ENCODE measurements around the gene SRRM5. TPM values are rescaled to one million over a fixed set of nuclear protein-coding genes. Genes with fewer than 3 reads are reported as not detected.
A peak's percentile ranks its signal among the peaks of the same experiment; 100 is the strongest.

Gene SRRM5
- total and polyA plus RNA-seq, 2 of the 13 experiments (the other 11 are each of a cell fraction or from before 2014, with no cell fraction given), result 0.11 to 0.16 TPM

GRCh38 chr19:43651758-43652545 is 40.1 kb downstream of the SRRM5 start (continued):
- no peak for TF ChIP-seq CBX2 (IDR thresholded peaks at IDR 0.05; ENCODE audit: low read depth, low read length)
- no peak for TF ChIP-seq CBX2 (CRISPR knock-in tag; IDR thresholded peaks at IDR 0.05; ENCODE audit: low read depth)
- no peak for TF ChIP-seq ZNF251 (CRISPR knock-in tag; IDR thresholded peaks at IDR 0.05)
- TF ChIP-seq, protein P1, sequence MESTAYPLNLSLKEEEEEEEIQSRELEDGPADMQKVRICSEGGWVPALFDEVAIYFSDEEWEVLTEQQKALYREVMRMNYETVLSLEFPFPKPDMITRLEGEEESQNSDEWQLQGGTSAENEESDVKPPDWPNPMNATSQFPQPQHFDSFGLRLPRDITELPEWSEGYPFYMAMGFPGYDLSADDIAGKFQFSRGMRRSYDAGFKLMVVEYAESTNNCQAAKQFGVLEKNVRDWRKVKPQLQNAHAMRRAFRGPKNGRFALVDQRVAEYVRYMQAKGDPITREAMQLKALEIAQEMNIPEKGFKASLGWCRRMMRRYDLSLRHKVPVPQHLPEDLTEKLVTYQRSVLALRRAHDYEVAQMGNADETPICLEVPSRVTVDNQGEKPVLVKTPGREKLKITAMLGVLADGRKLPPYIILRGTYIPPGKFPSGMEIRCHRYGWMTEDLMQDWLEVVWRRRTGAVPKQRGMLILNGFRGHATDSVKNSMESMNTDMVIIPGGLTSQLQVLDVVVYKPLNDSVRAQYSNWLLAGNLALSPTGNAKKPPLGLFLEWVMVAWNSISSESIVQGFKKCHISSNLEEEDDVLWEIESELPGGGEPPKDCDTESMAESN (CRISPR knock-in tag; conservative IDR thresholded peaks at IDR 0.05), result no peak
- peak; percentile 26; the same call in 1 of the 2 replicates for TF ChIP-seq FOSL2 (CRISPR knock-in tag; IDR thresholded peaks at IDR 0.05)
- peak; percentile 72 for TF ChIP-seq ZFY (CRISPR knock-in tag; IDR thresholded peaks at IDR 0.05)
- no peak for TF ChIP-seq MAFK (conservative IDR thresholded peaks at IDR 0.05 in 1 of 2, IDR thresholded peaks at IDR 0.05 in 1 of 2; ENCODE audit: low read length in 2 of 2)
- no peak for TF ChIP-seq SNRNP70 (IDR thresholded peaks at IDR 0.05; ENCODE audit: low read depth, low read length)
- no peak for TF ChIP-seq GABPA (IDR thresholded peaks at IDR 0.05; ENCODE audit: low read depth, low read length)
- peak; percentile 43; the same call in 1 of the 2 replicates for TF ChIP-seq GABPA (CRISPR knock-in tag; IDR thresholded peaks at IDR 0.05; ENCODE audit: low read depth)
- TF ChIP-seq CREB1 (IDR thresholded peaks at IDR 0.05), result no peak
- no peak for TF ChIP-seq CREB1 (CRISPR knock-in tag; IDR thresholded peaks at IDR 0.05)
- TF ChIP-seq PAF1 (CRISPR knock-in tag; IDR thresholded peaks at IDR 0.05), result no peak
- TF ChIP-seq, protein P2, sequence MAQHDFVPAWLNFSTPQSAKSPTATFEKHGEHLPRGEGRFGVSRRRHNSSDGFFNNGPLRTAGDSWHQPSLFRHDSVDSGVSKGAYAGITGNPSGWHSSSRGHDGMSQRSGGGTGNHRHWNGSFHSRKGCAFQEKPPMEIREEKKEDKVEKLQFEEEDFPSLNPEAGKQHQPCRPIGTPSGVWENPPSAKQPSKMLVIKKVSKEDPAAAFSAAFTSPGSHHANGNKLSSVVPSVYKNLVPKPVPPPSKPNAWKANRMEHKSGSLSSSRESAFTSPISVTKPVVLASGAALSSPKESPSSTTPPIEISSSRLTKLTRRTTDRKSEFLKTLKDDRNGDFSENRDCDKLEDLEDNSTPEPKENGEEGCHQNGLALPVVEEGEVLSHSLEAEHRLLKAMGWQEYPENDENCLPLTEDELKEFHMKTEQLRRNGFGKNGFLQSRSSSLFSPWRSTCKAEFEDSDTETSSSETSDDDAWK (CRISPR knock-in tag; IDR thresholded peaks at IDR 0.05), result no peak
- peak; percentile 76; the same call in 1 of the 2 replicates for TF ChIP-seq RXRB (CRISPR knock-in tag; IDR thresholded peaks at IDR 0.05; ENCODE audit: borderline replicate concordance)
- no peak for TF ChIP-seq EHMT2 (IDR thresholded peaks at IDR 0.05; ENCODE audit: borderline replicate concordance, low read depth, low read length)
- TF ChIP-seq ESRRA (CRISPR knock-in tag; IDR thresholded peaks at IDR 0.05; ENCODE audit: low read depth), result no peak
- TF ChIP-seq RXRA (CRISPR knock-in tag; IDR thresholded peaks at IDR 0.05), result peak; percentile 45; the same call in 1 of the 2 replicates
- TF ChIP-seq, protein P3, sequence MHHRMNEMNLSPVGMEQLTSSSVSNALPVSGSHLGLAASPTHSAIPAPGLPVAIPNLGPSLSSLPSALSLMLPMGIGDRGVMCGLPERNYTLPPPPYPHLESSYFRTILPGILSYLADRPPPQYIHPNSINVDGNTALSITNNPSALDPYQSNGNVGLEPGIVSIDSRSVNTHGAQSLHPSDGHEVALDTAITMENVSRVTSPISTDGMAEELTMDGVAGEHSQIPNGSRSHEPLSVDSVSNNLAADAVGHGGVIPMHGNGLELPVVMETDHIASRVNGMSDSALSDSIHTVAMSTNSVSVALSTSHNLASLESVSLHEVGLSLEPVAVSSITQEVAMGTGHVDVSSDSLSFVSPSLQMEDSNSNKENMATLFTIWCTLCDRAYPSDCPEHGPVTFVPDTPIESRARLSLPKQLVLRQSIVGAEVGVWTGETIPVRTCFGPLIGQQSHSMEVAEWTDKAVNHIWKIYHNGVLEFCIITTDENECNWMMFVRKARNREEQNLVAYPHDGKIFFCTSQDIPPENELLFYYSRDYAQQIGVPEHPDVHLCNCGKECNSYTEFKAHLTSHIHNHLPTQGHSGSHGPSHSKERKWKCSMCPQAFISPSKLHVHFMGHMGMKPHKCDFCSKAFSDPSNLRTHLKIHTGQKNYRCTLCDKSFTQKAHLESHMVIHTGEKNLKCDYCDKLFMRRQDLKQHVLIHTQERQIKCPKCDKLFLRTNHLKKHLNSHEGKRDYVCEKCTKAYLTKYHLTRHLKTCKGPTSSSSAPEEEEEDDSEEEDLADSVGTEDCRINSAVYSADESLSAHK (CRISPR knock-in tag; IDR thresholded peaks at IDR 0.05; ENCODE audit: borderline replicate concordance), result no peak
- no peak for TF ChIP-seq E2F2 (CRISPR knock-in tag; IDR thresholded peaks at IDR 0.05; ENCODE audit: borderline replicate concordance)
- TF ChIP-seq MXI1 (IDR thresholded peaks at IDR 0.05; ENCODE audit: borderline replicate concordance, low read depth, low read length), result no peak
- TF ChIP-seq ZNF558 (CRISPR knock-in tag; IDR thresholded peaks at IDR 0.05; ENCODE audit: borderline replicate concordance), result no peak

Data from HepG2 (cell line).